ENCODE measurements around the gene CDC20B. TPM values are rescaled to one million over a fixed set of nuclear protein-coding genes. Genes with fewer than 3 reads are reported as not detected.

The CDC20B gene
- total and polyA plus RNA-seq, 2 experiments from 2014 or later = not detected

- no peak for TF ChIP-seq REST (IDR thresholded peaks at IDR 0.05; ENCODE audit: unreplicated experiment)
- TF ChIP-seq POLR2AphosphoS5 (IDR thresholded peaks at IDR 0.05; ENCODE audit: low read depth) = no peak
- no peak for TF ChIP-seq ETS1 (IDR thresholded peaks at IDR 0.05)
- no peak for TF ChIP-seq CREB1 (CRISPR knock-in tag; IDR thresholded peaks at IDR 0.05; ENCODE audit: low read depth)
These were observed 782 bp upstream of the CDC20B start (continued) for GRCh38 chr5:55173687-55174230.

- Histone ChIP-seq H3F3A (replicated peaks; ENCODE audit: low read depth) (0 out of 2 replicates have a peak, but pooled peaks cover 3% of the 10 kb centered on the region), H4K20me1 (replicated peaks; ENCODE audit: insufficient read depth) (0 out of 2 replicates have a peak, but pooled peaks cover 15% of the 10 kb centered on the region), H3K27me3 (ENCODE audit: insufficient read depth) (peaks cover 59% of the 10 kb centered on the region), H3K27ac (ENCODE audit: low read depth) (no peak overlapping the region), H3K4me3 (peak overlapping the region; percentile 49), H3K36me3 (ENCODE audit: insufficient read depth) (no peaks in the 10 kb centered on the region), H3K4me2 (peak overlapping the region; percentile 79), H2AFZ (no peak overlapping the region), H3K4me1 (ENCODE audit: insufficient read depth) (peaks cover 14% of the 10 kb centered on the region; the same call in 1 of the 2 replicates), H3K9me2 (ENCODE audit: insufficient read depth) (no peaks in the 10 kb centered on the region), H3K79me2 (replicated peaks; ENCODE audit: insufficient read depth) (no peaks in the 10 kb centered on the region)
- no peak overlapping the region for H3K27ac Mint-ChIP-seq
- DNase-seq (ENCODE audit: low spot score) = peak; percentile 88
- H3K4me3 Mint-ChIP-seq = peak overlapping the region; percentile 76
- peaks cover 60% of the 10 kb centered on the region for H3K27me3 Mint-ChIP-seq (ENCODE audit: insufficient read depth, low read depth, poor library complexity)
- H3K4me1 Mint-ChIP-seq = peaks cover 24% of the 10 kb centered on the region; the same call in 2 of the 3 replicates
- TF ChIP-seq EZH2phosphoT487 (IDR thresholded peaks at IDR 0.05; ENCODE audit: unreplicated experiment) = no peak
- TF ChIP-seq POLR2AphosphoS5 (IDR thresholded peaks at IDR 0.05; ENCODE audit: low read depth) = no peak
- peak; percentile 93 to 97 for TF ChIP-seq CTCF (conservative IDR thresholded peaks at IDR 0.05; ENCODE audit: low read depth in 2 of 2)
- no peak for TF ChIP-seq STAT1 (IDR thresholded peaks at IDR 0.05; ENCODE audit: unreplicated experiment)
- no peak for TF ChIP-seq ZNF331 (CRISPR knock-in tag; IDR thresholded peaks at IDR 0.05; ENCODE audit: low read depth)
- TF ChIP-seq NANOG (IDR thresholded peaks at IDR 0.05; ENCODE audit: borderline replicate concordance) = no peak
- no peak for TF ChIP-seq REST (IDR thresholded peaks at IDR 0.05; ENCODE audit: unreplicated experiment)
- TF ChIP-seq CREB1 (CRISPR knock-in tag; IDR thresholded peaks at IDR 0.05; ENCODE audit: low read depth) = no peak
- no peaks in the 10 kb centered on the region for H3K9me3 Mint-ChIP-seq
- no peaks in the 10 kb centered on the region for H3K36me3 Mint-ChIP-seq (ENCODE audit: low read depth)
- ATAC-seq = peak; percentile 31
These were observed 702 bp downstream of the CDC20B start for GRCh38 chr5:55172051-55172899.
